ENCODE data around the gene TENM4. TPM values are rescaled to one million over a fixed set of nuclear protein-coding genes. Genes with fewer than 3 reads are reported as not detected.

TENM4 gene
- polyA plus RNA-seq, 1 of the 3 experiments (the other 2 are of a cell fraction): 16.7 TPM

- DNase-seq: no peak
- ChIA-PET CTCF (interaction anchor here (0.9 to 4.6 kb wide), 6 partner anchors 8 to 702 kb away, joined by 3 to 32 read pairs (median 4); no protein-coding TSS in a partner anchor), POLR2A (interaction anchor here (0.7 kb wide), 1 partner anchor 10 kb away, joined by 3 read pairs; no protein-coding TSS in a partner anchor)
- no peaks in the 10 kb centered on the region for H3K79me2 ChIP-seq (ENCODE audit: insufficient read depth)
- H3K36me3 ChIP-seq (replicated peaks in 1 of 2; ENCODE audit: control insufficient read depth in 1 of 2, insufficient read depth in 2 of 2, low read length in 1 of 2): peaks cover 2 to 41% of the 10 kb centered on the region in 2 experiments
- H3K9ac ChIP-seq: no peak overlapping the region
- H3K9me3 ChIP-seq: no peaks in the 10 kb centered on the region
- H3F3A ChIP-seq (replicated peaks; ENCODE audit: insufficient read depth): no peaks in the 10 kb centered on the region
- no peak for TF ChIP-seq FOXJ3 (CRISPR knock-in tag; IDR thresholded peaks at IDR 0.05)
- no peak for TF ChIP-seq NFIC (IDR thresholded peaks at IDR 0.05; ENCODE audit: borderline replicate concordance)
- TF ChIP-seq USF2 (IDR thresholded peaks at IDR 0.05; ENCODE audit: borderline replicate concordance, low read depth, low read length): no peak
- no peak for TF ChIP-seq CHD2 (IDR thresholded peaks at IDR 0.05; ENCODE audit: low read length, partially characterized antibody)
- no peak for TF ChIP-seq MAX (IDR thresholded peaks at IDR 0.05; ENCODE audit: low read depth)
- TF ChIP-seq JUND (IDR thresholded peaks at IDR 0.05): no peak
- TF ChIP-seq TCF12 (IDR thresholded peaks at IDR 0.05): no peak
- no peak for TF ChIP-seq YY1 (IDR thresholded peaks at IDR 0.05; ENCODE audit: low read depth)
- H3K4me3 ChIP-seq (ENCODE audit: low read depth in 2 of 2, low read length in 1 of 2): no peak overlapping the region
- peaks cover 0 to 23% of the 10 kb centered on the region in 2 experiments; a peak in 2 of 4 replicates for H3K4me1 ChIP-seq (ENCODE audit: control insufficient read depth in 1 of 2, insufficient read depth in 2 of 2, low read depth in 1 of 2, low read length in 1 of 2)
- no peak overlapping the region for H2AFZ ChIP-seq (ENCODE audit: low read depth)
- H3K27me3 ChIP-seq (ENCODE audit: insufficient read depth): no peaks in the 10 kb centered on the region
- no peaks in the 10 kb centered on the region for H4K20me1 ChIP-seq (ENCODE audit: insufficient read depth)
- H3K4me2 ChIP-seq: no peak overlapping the region
- no peak overlapping the region; a peak in 1 of 4 replicates for H3K27ac ChIP-seq (ENCODE audit: low read depth in 2 of 2, low read length in 1 of 2)
- H3K9me2 ChIP-seq: no peaks in the 10 kb centered on the region
Measured at GRCh38 chr11:78790784-78791183, 650.0 kb downstream of the TENM4 start.

- Histone ChIP-seq H4K20me1 (ENCODE audit: insufficient read depth) (no peaks in the 10 kb centered on the region), H3K9ac (no peak overlapping the region), H3K27ac (ENCODE audit: low read depth in 2 of 2, low read length in 1 of 2) (peak overlapping the region in 1 of 2 experiments; percentile 34; a peak in 1 of 4 replicates), H3K4me1 (ENCODE audit: control insufficient read depth in 1 of 2, insufficient read depth in 2 of 2, low read depth in 1 of 2, low read length in 1 of 2) (peaks cover 6 to 28% of the 10 kb centered on the region in 2 experiments; a peak in 3 of 4 replicates), H3K36me3 (replicated peaks in 1 of 2; ENCODE audit: control insufficient read depth in 1 of 2, insufficient read depth in 2 of 2, low read length in 1 of 2) (peaks cover 0 to 28% of the 10 kb centered on the region in 2 experiments), H3K79me2 (ENCODE audit: insufficient read depth) (no peaks in the 10 kb centered on the region), H3F3A (replicated peaks; ENCODE audit: insufficient read depth) (peaks cover 7% of the 10 kb centered on the region), H3K9me2 (no peaks in the 10 kb centered on the region), H3K27me3 (ENCODE audit: insufficient read depth) (no peaks in the 10 kb centered on the region), H3K4me2 (no peak overlapping the region), H2AFZ (ENCODE audit: low read depth) (no peak overlapping the region), H3K4me3 (ENCODE audit: low read depth in 2 of 2, low read length in 1 of 2) (no peak overlapping the region), H3K9me3 (no peaks in the 10 kb centered on the region)
- ChIA-PET CTCF (interaction anchor here (0.7 to 4.6 kb wide), 3 partner anchors 9 to 49 kb away, joined by 3 to 32 read pairs (median 4); no protein-coding TSS in a partner anchor), POLR2A (no interaction called here)
- 100% methylated on average over 1 of the region's 1 CpG for WGBS (ENCODE audit: low lambda C conversion rate)
- no peak for DNase-seq
- TF ChIP-seq POLR2AphosphoS5 (IDR thresholded peaks at IDR 0.05; ENCODE audit: low read depth, low read length) (no peak), FOSL2 (IDR thresholded peaks at IDR 0.05; ENCODE audit: borderline replicate concordance, low read depth) (no peak), MAX (IDR thresholded peaks at IDR 0.05; ENCODE audit: low read depth) (no peak), GATA2 (CRISPR knock-in tag; IDR thresholded peaks at IDR 0.05) (no peak), SIN3A (IDR thresholded peaks at IDR 0.05; ENCODE audit: borderline replicate concordance, low read depth, low read length) (no peak), REST (IDR thresholded peaks at IDR 0.05; ENCODE audit: low read depth, low read length) (no peak), RXRA (IDR thresholded peaks at IDR 0.05; ENCODE audit: borderline replicate concordance, low read depth) (no peak), TCF12 (IDR thresholded peaks at IDR 0.05) (no peak), TEAD4 (IDR thresholded peaks at IDR 0.05; ENCODE audit: borderline replicate concordance, insufficient read depth) (no peak), FOXM1 (IDR thresholded peaks at IDR 0.05; ENCODE audit: low read depth) (no peak), EP300 (IDR thresholded peaks at IDR 0.05; ENCODE audit: borderline replicate concordance in 1 of 2, low read depth in 1 of 2, low read length in 1 of 2) (no peak), NRF1 (IDR thresholded peaks at IDR 0.05; ENCODE audit: low read depth, low read length) (no peak), CHD2 (IDR thresholded peaks at IDR 0.05; ENCODE audit: low read length, partially characterized antibody) (no peak)
Measured at GRCh38 chr11:78789375-78789774, 651.5 kb downstream of the TENM4 start.

Measured in SK-N-SH (cell line).